ENCODE results near the gene COL6A2.
"Not testable (repeated sequence)": the region's sequence is repeated elsewhere in the genome, so short reads cannot be mapped to it uniquely, and the experiment has no call there.

- TF ChIP-seq CTCF, POLR2A (IDR thresholded peaks at IDR 0.05): not testable (repeated sequence)
Observed at GRCh38 chr21:46176443-46177129, 78.7 kb downstream of the COL6A2 start.

Data from uterus (tissue), 2 donors.